Hypothalamus (tissue), 51 donors: ENCODE data around the gene ENPP4.
"Not testable (repeated sequence)": the region's sequence is repeated elsewhere in the genome, so short reads cannot be mapped to it uniquely, and the experiment has no call there.

Experiments used
- DNase-seq, 51 donors: peaks; one replicate each; lab custom pipeline; 2025; lab: John Stamatoyannopoulos, UW

ENPP4 gene

GRCh38 chr6:46130666-46131065 is 877 bp downstream of the ENPP4 start:
- DNase-seq: no peak

DNA sequence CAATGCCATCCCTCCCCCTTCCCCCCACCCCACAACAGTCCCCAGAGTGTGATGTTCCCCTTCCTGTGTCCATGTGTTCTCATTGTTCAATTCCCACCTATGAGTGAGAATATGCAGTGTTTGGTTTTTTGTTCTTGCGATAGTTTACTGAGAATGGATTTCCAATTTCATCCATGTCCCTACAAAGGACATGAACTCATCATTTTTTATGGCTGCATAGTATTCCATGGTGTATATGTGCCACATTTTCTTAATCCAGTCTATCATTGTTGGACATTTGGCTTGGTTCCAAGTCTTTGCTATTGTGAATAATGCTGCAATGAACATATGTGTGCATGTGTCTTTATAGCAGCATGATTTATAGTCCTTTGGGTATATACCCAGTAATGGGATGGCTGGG is 1.5 kb downstream of the ENPP4 start:
- DNase-seq: not testable (repeated sequence)

- no peak for DNase-seq
These were observed 4.4 kb downstream of the ENPP4 start for GRCh38 chr6:46134216-46134615.

- DNase-seq: no peak
These were observed 5.4 kb downstream of the ENPP4 start for GRCh38 chr6:46135176-46135575.

DNA sequence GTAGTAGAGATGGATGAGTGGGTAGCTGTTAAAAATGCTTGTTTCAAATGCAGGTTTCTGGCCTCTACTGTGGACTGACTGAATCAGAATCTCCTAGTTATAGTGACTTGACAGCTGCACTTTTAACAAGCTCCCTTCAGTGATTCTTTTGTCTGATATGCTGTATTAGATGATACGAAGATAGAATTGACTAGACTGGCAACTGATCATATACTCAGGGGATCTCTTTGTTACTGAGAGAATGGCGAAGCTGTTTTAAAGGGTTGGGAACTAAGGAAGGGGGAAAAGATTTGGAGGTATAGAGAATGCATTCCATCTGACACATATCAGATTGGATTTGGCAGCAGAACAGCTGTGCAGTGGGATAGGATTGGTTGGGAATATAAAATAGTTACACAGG is 7.0 kb downstream of the ENPP4 start:
- no peak for DNase-seq

DNA sequence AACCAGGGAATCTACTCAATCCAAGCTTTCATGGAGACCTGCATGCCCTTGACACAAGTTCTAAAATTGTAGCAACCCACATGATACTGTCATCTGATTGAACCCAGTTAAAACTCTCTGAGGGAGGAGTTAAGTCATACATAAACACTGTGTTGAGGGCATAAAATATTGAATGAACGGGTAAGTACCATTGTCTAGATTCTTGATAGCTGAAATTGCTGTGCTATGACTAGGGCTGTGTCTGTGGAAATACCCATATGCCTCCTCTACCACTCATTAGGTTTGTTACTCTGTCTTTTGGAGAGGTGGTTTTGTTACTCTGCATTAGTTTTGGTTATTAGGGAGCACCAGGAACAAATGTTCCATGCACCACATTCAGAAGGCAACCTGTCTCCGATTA is 7.6 kb downstream of the ENPP4 start:
- DNase-seq: no peak

DNA sequence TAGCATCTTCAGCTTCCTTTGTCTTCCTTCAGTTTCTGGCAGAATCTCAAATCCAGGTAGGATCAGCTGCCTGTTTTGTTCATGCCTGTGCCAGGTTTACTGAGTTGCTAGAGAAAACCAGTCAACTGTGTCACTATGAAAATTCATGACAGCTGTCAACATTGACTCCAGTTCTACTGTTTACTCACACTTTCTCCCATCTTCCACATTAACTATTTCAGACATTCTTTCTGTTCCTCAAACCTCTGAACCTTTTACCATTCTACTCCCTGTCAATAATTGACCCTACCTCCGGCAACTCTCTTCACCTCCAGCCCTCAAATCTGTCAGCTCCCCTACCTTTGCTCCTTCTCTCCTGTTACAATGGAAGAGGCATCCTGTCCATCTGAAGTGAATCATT is 8.5 kb downstream of the ENPP4 start:
- no peak for DNase-seq

GRCh38 chr6:46144270-46144669 is 14.5 kb downstream of the ENPP4 start:
- no peak for DNase-seq

GRCh38 chr6:46149066-46149465 is 19.3 kb downstream of the ENPP4 start:
- not testable (repeated sequence) for DNase-seq

DNA sequence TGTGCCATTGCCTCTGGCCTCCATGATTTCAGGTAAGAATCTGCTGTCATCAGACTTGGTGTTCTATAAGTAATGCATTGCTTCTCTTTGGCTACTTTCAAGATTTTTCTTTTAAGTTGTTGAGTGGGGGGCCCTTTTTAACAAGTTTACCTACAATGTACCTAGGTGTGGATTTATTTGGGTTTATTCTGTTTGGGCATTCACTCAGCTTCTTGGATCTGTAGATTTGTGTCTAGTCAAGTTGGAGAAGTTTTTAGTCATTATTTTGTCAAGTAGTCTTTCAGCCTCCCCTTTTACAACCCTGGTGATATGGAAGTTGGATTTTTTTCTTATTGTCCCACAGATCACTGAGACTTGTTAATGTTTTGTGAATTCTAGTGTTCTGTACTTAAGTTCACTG is 26.9 kb downstream of the ENPP4 start:
- DNase-seq: no peak

- DNase-seq: no peak
These were observed 29.4 kb downstream of the ENPP4 start for GRCh38 chr6:46159229-46159628.

- no peak for DNase-seq
These were observed 30.3 kb downstream of the ENPP4 start for GRCh38 chr6:46160102-46160501.

DNA sequence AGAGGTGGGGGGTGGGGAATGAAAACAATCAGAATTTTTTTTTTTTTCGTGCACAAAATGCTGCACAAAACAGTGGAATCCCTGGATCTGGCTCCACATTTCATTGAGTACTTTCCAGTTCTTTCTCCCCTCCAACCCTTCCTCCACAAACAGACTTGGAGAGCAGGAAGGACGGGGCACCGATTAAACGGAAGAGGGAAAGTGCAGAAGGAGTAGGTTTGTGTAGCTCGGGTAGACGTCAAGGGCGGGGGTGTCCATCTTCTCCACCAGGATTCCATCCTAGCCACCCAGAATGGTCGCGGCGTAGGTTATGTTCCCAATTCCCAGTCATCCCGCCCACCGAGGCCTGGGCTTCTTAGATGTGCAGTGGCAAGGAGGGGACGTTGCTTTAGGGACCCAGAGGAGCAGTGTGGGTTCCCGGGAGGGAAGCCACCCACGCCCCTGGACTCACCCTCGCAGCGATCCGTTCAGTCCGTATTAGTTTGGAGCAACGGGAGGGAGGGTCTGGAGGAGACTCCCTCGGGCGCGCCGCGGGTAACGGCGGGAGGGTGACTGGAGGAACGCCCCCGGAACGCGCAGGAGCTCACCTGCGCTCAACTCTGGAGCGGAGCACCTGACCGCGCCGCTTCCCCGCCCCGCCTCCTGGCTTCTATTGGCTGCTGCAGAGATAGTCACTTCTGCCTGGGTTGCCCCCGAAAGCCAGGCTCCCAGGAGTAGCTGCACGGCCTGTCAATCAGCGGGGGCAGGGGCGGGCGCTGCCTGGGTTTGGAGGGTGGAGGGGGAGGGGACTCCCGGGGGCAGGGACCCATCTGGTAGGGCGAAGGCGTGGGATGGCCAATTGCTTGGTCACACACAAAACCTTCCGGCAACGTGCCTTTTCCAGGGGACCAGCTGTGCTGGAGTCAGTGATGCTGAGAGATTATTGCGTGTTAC is 40.8 kb downstream of the ENPP4 start, which contains the start of gene ENPP5:
Gene ENPP5 (minus strand): TSS at position 624 of the 933 bp plus-strand sequence. CDS start 2,718 bp downstream, outside the sequence.
- peak; percentile 22 to 95 (median 86) for DNase-seq

- peak in 2 of 51 donors; percentile 13 to 14 for DNase-seq
These were observed 42.4 kb downstream of the ENPP4 start for GRCh38 chr6:46172176-46172575.

GRCh38 chr6:46174904-46175303 is 45.1 kb downstream of the ENPP4 start:
- DNase-seq: no peak

- DNase-seq: no peak
These were observed 45.7 kb downstream of the ENPP4 start for GRCh38 chr6:46175446-46175845.

DNA sequence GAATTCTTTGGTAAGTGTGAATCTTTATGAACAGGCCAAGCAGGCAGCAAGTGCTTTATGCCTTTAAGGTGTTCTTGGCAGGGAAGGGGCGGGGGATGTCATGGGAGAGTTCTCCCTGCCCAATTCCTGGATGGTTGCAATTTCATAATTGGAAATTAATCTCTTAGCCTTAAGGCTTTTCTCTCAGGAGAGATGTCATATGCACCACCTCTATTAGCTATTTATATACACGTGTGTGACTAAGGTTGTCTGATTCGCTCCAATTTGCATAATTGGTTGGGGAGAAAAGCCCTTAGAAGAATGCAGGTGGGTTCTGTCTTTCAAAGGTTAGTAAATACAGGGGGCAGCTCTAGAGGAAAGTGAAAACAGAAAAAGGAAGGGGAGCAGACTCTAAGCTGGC is 46.2 kb downstream of the ENPP4 start:
- no peak for DNase-seq

GRCh38 chr6:46184114-46184513 is 54.3 kb downstream of the ENPP4 start:
- no peak for DNase-seq

DNA sequence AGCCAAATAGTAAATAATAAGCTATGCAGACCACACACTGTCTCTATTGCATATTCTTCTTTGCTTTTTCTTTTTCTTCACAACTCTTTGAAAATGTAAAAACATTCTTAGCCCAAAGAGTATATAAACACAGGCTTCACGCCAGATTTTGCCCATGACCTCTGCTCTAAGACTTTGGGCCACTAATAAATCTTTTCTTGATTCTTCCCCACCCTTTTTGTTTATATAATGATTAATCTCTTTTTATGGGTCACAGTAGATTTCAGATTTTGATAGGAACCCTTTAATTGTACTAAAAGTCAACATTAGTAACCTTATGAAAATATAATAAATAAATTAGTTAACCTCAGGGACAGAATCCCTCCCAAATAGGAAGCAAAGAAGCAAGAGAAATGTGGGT is 56.8 kb downstream of the ENPP4 start:
- no peak for DNase-seq

DNA sequence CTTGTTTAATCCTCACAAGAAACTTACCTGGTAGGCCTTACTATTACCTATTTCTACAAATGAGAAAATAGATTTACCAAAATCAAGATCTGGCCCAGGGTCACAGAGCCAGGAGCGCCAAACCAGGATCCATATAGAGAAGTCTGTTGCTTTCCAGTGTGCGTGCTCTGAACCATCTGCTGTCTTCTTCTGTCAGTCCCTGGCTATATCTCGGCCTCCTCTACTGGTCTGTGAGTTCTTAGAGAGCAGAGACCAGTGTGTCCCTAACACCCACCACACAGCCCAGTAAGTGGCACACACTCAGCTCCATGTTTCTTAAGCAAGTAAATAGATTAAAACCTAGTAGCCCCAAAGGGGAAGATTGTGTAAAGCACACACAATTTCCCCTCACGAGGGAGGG is 59.9 kb downstream of the ENPP4 start:
- DNase-seq: no peak

- DNase-seq: no peak
These were observed 61.1 kb downstream of the ENPP4 start for GRCh38 chr6:46190889-46191288.

- DNase-seq: no peak
These were observed 62.2 kb downstream of the ENPP4 start for GRCh38 chr6:46191961-46192360.
